ENCODE results near the gene AUTS2. TPM values are rescaled to one million over a fixed set of nuclear protein-coding genes. Genes with fewer than 3 reads are reported as not detected.

The AUTS2 gene
- total and polyA plus RNA-seq, 9 of the 15 experiments (the other 6 are each of a cell fraction or from before 2014, with no cell fraction given): 0.58 TPM; not detected in 8

DNA sequence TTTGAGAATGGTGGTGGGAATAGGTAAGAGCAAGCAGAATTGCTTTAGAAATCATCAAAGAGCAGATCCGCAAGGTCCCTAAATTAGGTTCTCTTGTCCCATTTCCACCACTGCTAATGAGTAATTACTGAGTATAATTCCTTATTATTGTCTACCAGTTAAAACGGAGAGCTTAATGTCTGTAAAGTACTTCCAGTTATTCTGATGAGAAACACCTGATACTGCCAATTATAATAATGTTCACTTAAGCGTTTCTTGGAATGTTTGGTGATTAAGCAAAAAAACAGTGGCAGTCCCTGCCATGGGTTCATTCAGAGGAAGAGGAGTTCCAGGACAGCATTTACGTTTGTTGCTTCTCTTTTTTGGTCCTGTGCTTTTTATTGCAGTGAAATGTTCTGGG lies 1175.1 kb downstream of the AUTS2 start:
- in situ Hi-C loops (cut with MboI) (no loop called here), intact Hi-C loops (cut with micrococcal nuclease) (no loop called here)
- H3K27me3 ChIP-seq (ENCODE audit: control insufficient read depth in 2 of 2, insufficient read depth in 2 of 2, low read length in 2 of 2): peaks cover 12 to 14% of the 10 kb centered on the region in 2 experiments; a peak in 4 of 5 replicates
- WGBS (ENCODE audit: insufficient coverage, low coverage, missing lambda C conversion rate): 0% methylated on average over 4 of the region's 4 CpGs
- no peaks in the 10 kb centered on the region for H3K79me2 ChIP-seq (ENCODE audit: control insufficient read depth, insufficient read depth, low read length)
- no peak for TF ChIP-seq MTA2 (IDR thresholded peaks at IDR 0.05; ENCODE audit: low read depth)
- TF ChIP-seq NR2F6 (CRISPR knock-in tag; IDR thresholded peaks at IDR 0.05): no peak
- no peak for TF ChIP-seq ZNF347 (CRISPR knock-in tag; IDR thresholded peaks at IDR 0.05; ENCODE audit: low read depth)
- DNase-seq (ENCODE audit: extremely low read depth in 1 of 4, low spot score in 3 of 4) (no peak), FAIRE-seq (no peak), ATAC-seq (no peak)
- no peak overlapping the region for H3K4me3 ChIP-seq
- H3K36me3 ChIP-seq (ENCODE audit: control insufficient read depth, insufficient read depth, low read length): no peaks in the 10 kb centered on the region
- H3K27ac ChIP-seq (ENCODE audit: extremely low read depth, low read depth, low read length): no peak overlapping the region
- POLR2A ChIA-PET: interaction anchor here (0.6 to 1.0 kb wide), 3 partner anchors 9 to 21 kb away, joined by 3 read pairs; no protein-coding TSS in a partner anchor
- H3K4me2 ChIP-seq (ENCODE audit: insufficient read depth, low read length): no peak overlapping the region
- H3K9me3 ChIP-seq (replicated peaks; ENCODE audit: control insufficient read depth, insufficient read depth, low read depth, low read length): no peaks in the 10 kb centered on the region
- H3K9ac ChIP-seq (ENCODE audit: insufficient read depth in 1 of 2, low read depth in 2 of 2, low read length in 2 of 2): no peak overlapping the region
- no TSS peak for BruUV-seq (replicated peaks)
- no peak overlapping the region for H2AFZ ChIP-seq (ENCODE audit: low read depth, low read length)
- H4K20me1 ChIP-seq (replicated peaks; ENCODE audit: control insufficient read depth, insufficient read depth, low read length): no peaks in the 10 kb centered on the region
- no peaks in the 10 kb centered on the region for H3K9me1 ChIP-seq (ENCODE audit: control insufficient read depth, insufficient read depth, low read length)
- CTCF ChIA-PET (ENCODE audit: low intra/inter-chr PET ratio): no interaction called here
- H3K4me1 ChIP-seq (replicated peaks in 1 of 2; ENCODE audit: control insufficient read depth in 2 of 2, insufficient read depth in 2 of 2, low read length in 2 of 2): no peaks in the 10 kb centered on the region

DNA sequence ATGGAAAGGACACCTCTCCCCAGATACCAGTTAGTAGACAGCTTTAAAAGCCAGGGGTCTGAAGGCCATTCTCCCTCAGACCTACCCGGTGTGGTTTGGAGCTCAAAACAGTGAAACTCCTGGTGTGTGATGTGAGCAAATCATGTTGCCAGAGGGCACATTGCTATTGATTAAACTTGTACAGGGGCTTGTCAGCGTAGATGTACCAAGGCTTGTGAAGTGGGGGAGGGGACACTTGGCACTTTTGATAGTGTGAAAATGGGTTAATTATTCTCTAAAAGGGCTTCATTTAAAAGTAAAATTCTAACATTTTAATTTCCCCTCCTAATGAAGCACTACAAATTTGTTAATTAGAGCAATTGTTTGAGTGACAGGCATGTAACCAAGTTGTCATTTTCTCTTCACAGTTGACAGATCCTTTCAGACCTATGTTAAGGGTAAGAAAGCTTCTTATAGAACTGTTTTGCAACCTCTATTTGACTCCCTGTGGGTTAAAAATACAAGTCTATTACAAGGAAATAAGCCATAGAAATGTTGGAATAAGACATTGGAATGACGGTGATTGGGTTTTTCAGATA lies 1176.8 kb downstream of the AUTS2 start:
- POLR2A ChIA-PET: interaction anchor here (1.0 kb wide), 1 partner anchor 12 kb away, joined by 3 read pairs; no protein-coding TSS in a partner anchor
- WGBS (ENCODE audit: insufficient coverage, low coverage, missing lambda C conversion rate): 2% methylated on average over 3 of the region's 3 CpGs
- in situ Hi-C loops (cut with MboI): no loop called here

More for the DNA sequence above, 1176.8 kb downstream of the AUTS2 start:
- H4K20me1 ChIP-seq (replicated peaks; ENCODE audit: control insufficient read depth, insufficient read depth, low read length): no peaks in the 10 kb centered on the region
- H2AFZ ChIP-seq (ENCODE audit: low read depth, low read length): no peak overlapping the region
- intact Hi-C loops (cut with micrococcal nuclease): no loop called here
- no peaks in the 10 kb centered on the region for H3K79me2 ChIP-seq (ENCODE audit: control insufficient read depth, insufficient read depth, low read length)
- peaks cover 12 to 20% of the 10 kb centered on the region in 2 experiments; a peak in 4 of 5 replicates for H3K27me3 ChIP-seq (ENCODE audit: control insufficient read depth in 2 of 2, insufficient read depth in 2 of 2, low read length in 2 of 2)
- no peaks in the 10 kb centered on the region for H3K4me1 ChIP-seq (replicated peaks in 1 of 2; ENCODE audit: control insufficient read depth in 2 of 2, insufficient read depth in 2 of 2, low read length in 2 of 2)
- H3K9me1 ChIP-seq (ENCODE audit: control insufficient read depth, insufficient read depth, low read length): no peaks in the 10 kb centered on the region
- CTCF ChIA-PET (ENCODE audit: low intra/inter-chr PET ratio): no interaction called here
- H3K36me3 ChIP-seq (ENCODE audit: control insufficient read depth, insufficient read depth, low read length): no peaks in the 10 kb centered on the region
- no peak for TF ChIP-seq ZNF174 (CRISPR knock-in tag; IDR thresholded peaks at IDR 0.05)
- TF ChIP-seq TGIF2 (CRISPR knock-in tag; IDR thresholded peaks at IDR 0.05): no peak
- H3K9ac ChIP-seq (ENCODE audit: insufficient read depth in 1 of 2, low read depth in 2 of 2, low read length in 2 of 2): no peak overlapping the region
- H3K4me2 ChIP-seq (ENCODE audit: insufficient read depth, low read length): no peak overlapping the region
- BruUV-seq (replicated peaks): no TSS peak
- no peaks in the 10 kb centered on the region for H3K9me3 ChIP-seq (replicated peaks; ENCODE audit: control insufficient read depth, insufficient read depth, low read depth, low read length)
- FAIRE-seq (no peak), ATAC-seq (no peak), DNase-seq (ENCODE audit: extremely low read depth in 1 of 4, low spot score in 3 of 4) (no peak)
- no peak overlapping the region for H3K27ac ChIP-seq (ENCODE audit: extremely low read depth, low read depth, low read length)
- no peak overlapping the region for H3K4me3 ChIP-seq
